Measurements from ENCODE around the gene PLAC1. TPM values are rescaled to one million over a fixed set of nuclear protein-coding genes. Genes with fewer than 3 reads are reported as not detected.

Gene PLAC1
- polyA plus RNA-seq, 1 experiment = 0.43 TPM

DNA sequence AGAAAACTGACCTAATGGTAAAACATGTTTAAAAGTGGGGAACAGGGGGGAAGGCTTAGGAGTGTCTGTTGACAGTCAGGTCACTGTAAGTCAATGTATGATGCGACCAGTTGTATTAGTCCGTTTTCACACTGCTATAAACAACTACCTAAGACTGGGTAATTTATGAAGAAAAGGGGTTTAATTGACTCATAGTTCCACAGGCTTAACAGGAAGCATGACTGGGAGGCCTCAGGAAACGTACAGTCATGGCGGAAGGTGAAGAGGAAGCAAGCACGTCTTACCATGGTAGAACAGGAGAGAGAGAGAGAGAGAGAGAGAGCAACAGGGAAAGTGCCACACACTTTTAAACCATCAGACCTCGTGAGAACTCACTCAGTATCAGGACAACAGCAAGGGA is 13.0 kb upstream of the PLAC1 start:
- no peak for TF ChIP-seq CTCF (IDR thresholded peaks at IDR 0.05; ENCODE audit: insufficient read depth, low read depth, low read length)
- Histone ChIP-seq H3K27me3 (ENCODE audit: control insufficient read depth, insufficient read depth, low read length) (no peaks in the 10 kb centered on the region), H3K4me3 (ENCODE audit: low read depth, low read length) (no peak overlapping the region), H3K36me3 (ENCODE audit: control insufficient read depth, insufficient read depth, low read length) (no peaks in the 10 kb centered on the region)
- ChIA-PET CTCF (no interaction called here), POLR2A (no interaction called here)
- DNase-seq (ENCODE audit: low read depth) = no peak

- DNase-seq (ENCODE audit: low read depth) = peak; percentile 52
- no peak overlapping the region for H3K4me3 ChIP-seq (ENCODE audit: low read depth, low read length)
- TF ChIP-seq CTCF (IDR thresholded peaks at IDR 0.05; ENCODE audit: insufficient read depth, low read depth, low read length) = no peak
- no peaks in the 10 kb centered on the region for H3K36me3 ChIP-seq (ENCODE audit: control insufficient read depth, insufficient read depth, low read length)
- CTCF ChIA-PET = interaction anchor here (1.0 kb wide), 1 partner anchor 144 kb away, joined by 4 read pairs; no protein-coding TSS in a partner anchor
- no peaks in the 10 kb centered on the region for H3K27me3 ChIP-seq (ENCODE audit: control insufficient read depth, insufficient read depth, low read length)
- POLR2A ChIA-PET = interaction anchor here (0.6 to 1.6 kb wide), 2 partner anchors 17 to 39 kb away, joined by 3 to 5 read pairs; no protein-coding TSS in a partner anchor
Measured at GRCh38 chrX:134670134-134670924, 12.1 kb upstream of the PLAC1 start.

DNA sequence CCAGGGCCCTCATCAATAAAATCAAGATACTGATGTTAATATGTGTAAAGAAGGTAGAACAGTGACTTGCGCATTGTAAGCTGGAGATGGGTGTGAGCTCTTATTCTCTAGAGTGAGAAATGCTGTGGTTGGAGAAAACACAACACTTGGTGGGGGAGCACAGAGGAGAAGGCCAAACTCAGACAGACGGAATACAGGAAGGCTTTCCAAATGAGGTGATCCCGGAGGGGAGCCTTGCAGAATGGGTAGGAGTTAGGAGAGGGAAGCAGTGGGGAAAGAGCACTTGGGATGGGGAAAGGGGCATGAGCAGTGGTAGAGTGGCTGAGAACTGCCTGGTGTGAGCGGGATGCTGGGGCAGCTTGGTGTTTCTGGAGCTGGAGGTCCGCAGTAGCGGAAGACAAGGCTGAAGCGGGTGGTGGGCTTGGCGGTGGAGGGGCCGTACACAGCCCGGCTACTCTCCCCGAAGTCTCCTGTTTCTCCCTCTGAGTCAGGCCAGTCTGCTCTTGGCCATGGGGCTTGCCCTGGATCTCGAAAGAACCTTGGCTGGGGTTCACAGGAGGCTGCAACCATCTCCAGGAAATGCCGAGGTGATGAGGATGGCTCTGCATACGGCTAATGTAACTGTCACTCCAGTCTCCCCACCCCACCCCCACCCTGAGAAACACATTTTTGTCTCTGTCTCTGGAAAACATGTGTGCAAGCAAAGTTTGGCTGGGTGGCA is 11.3 kb upstream of the PLAC1 start:
- CTCF ChIA-PET = interaction anchor here (1.0 kb wide), 1 partner anchor 143 kb away, joined by 4 read pairs; no protein-coding TSS in a partner anchor
- H3K4me3 ChIP-seq (ENCODE audit: low read depth, low read length) = no peak overlapping the region
- POLR2A ChIA-PET = interaction anchor here (1.6 kb wide), 1 partner anchor 38 kb away, joined by 5 read pairs; no protein-coding TSS in a partner anchor

DNA sequence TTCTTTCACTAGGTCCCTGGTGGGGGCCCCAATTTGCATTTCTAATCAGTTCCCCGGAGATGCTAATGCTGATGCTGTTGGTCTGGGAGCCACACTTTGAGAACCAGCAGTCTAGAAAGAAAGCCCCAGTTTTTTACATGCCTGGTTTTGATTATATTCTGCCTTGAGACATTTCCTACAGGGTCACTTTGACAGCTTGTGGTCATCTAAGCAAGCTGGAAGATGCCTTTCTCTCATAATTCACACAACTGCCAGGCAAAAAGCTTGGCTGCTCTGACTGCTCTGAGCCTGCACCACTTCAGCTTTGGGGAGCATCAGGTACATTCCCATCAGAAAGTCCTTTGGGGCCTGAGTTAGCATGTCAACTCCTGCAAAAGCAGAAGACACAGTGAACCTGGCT is 5.9 kb upstream of the PLAC1 start:
- no peaks in the 10 kb centered on the region for H3K27me3 ChIP-seq (ENCODE audit: control insufficient read depth, insufficient read depth, low read length)
- TF ChIP-seq CTCF (IDR thresholded peaks at IDR 0.05; ENCODE audit: insufficient read depth, low read depth, low read length) = no peak
- H3K36me3 ChIP-seq (ENCODE audit: control insufficient read depth, insufficient read depth, low read length) = no peaks in the 10 kb centered on the region
- no peak overlapping the region for H3K4me3 ChIP-seq (ENCODE audit: low read depth, low read length)
- ChIA-PET CTCF (no interaction called here), POLR2A (no interaction called here)
- no peak for DNase-seq (ENCODE audit: low read depth)

More for the DNA sequence above, 11.3 kb upstream of the PLAC1 start:
- Histone ChIP-seq H3K36me3 (ENCODE audit: control insufficient read depth, insufficient read depth, low read length) (no peaks in the 10 kb centered on the region), H3K27me3 (ENCODE audit: control insufficient read depth, insufficient read depth, low read length) (no peaks in the 10 kb centered on the region)
- peak; percentile 74 for DNase-seq (ENCODE audit: low read depth)
- no peak for TF ChIP-seq CTCF (IDR thresholded peaks at IDR 0.05; ENCODE audit: insufficient read depth, low read depth, low read length)

- no peak for TF ChIP-seq CTCF (IDR thresholded peaks at IDR 0.05; ENCODE audit: insufficient read depth, low read depth, low read length)
- Histone ChIP-seq H3K36me3 (ENCODE audit: control insufficient read depth, insufficient read depth, low read length) (no peaks in the 10 kb centered on the region), H3K27me3 (ENCODE audit: control insufficient read depth, insufficient read depth, low read length) (no peaks in the 10 kb centered on the region), H3K4me3 (ENCODE audit: low read depth, low read length) (no peak overlapping the region)
- DNase-seq (ENCODE audit: low read depth) = no peak
- CTCF ChIA-PET = interaction anchor here (1.0 kb wide), 1 partner anchor 91 kb away, joined by 3 read pairs; no protein-coding TSS in a partner anchor
- POLR2A ChIA-PET = no interaction called here
Measured at GRCh38 chrX:134661295-134661694, 3.0 kb upstream of the PLAC1 start.
